ENCODE results near the gene SPSB4.

- no peak for TF ChIP-seq CREB3 (CRISPR knock-in tag; IDR thresholded peaks at IDR 0.05)
- no peak for TF ChIP-seq FOXA3 (CRISPR knock-in tag; IDR thresholded peaks at IDR 0.05)
- no peak for TF ChIP-seq YY1 (IDR thresholded peaks at IDR 0.05; ENCODE audit: insufficient read depth, insufficient replicate concordance, low read depth, low read length)
- TF ChIP-seq CBX5 (CRISPR knock-in tag; IDR thresholded peaks at IDR 0.05; ENCODE audit: borderline replicate concordance), result no peak
- TF ChIP-seq TCF7L2 (IDR thresholded peaks at IDR 0.05; ENCODE audit: low read depth, low read length), result no peak
- TF ChIP-seq HNRNPLL (IDR thresholded peaks at IDR 0.05; ENCODE audit: low read depth, low read length, poor library complexity, severe bottlenecking), result no peak
- TF ChIP-seq ZMYM2 (CRISPR knock-in tag; IDR thresholded peaks at IDR 0.05), result no peak
- no peak for TF ChIP-seq ZBTB40 (IDR thresholded peaks at IDR 0.05)
- no peak for TF ChIP-seq ZBTB40 (CRISPR knock-in tag; IDR thresholded peaks at IDR 0.05)
- TF ChIP-seq MYC (CRISPR knock-in tag; IDR thresholded peaks at IDR 0.05; ENCODE audit: borderline replicate concordance), result no peak
These were observed 4.0 kb downstream of the SPSB4 start for GRCh38 chr3:141055136-141055535.
